GM21737 (cell line): ENCODE data around the gene UBE2J2.
A peak's percentile ranks its signal among the peaks of the same experiment; 100 is the strongest.

Experiments
- ATAC-seq: cut with Tn5 transposase; IDR thresholded peaks from one replicate; pipeline ENCODE4 v1.9.1; 2021; ENCODE audit warnings: mild to moderate bottlenecking, moderate library complexity; ENCODE audit not compliant: unreplicated experiment

Gene UBE2J2

GRCh38 chr1:1309251-1310108 lies 35.8 kb upstream of the UBE2J2 start:
- ATAC-seq: no peak

GRCh38 chr1:1308756-1309250 lies 35.1 kb upstream of the UBE2J2 start:
- ATAC-seq: peak; percentile 2

- ATAC-seq: peak; percentile 50
Observed at GRCh38 chr1:1307923-1308755, 34.5 kb upstream of the UBE2J2 start, which contains the start of the genes ACAP3 and PUSL1. ACAP3 (minus strand) TSS chr1:1307930; CDS start chr1:1307815, 115 bp downstream. PUSL1 (plus strand) TSS chr1:1308597; CDS start chr1:1308644, 47 bp downstream.

- ATAC-seq: peak; percentile 0
Observed at GRCh38 chr1:1307261-1307922, 33.7 kb upstream of the UBE2J2 start.

- ATAC-seq: no peak
Observed at GRCh38 chr1:1306661-1307260, 33.1 kb upstream of the UBE2J2 start.

- ATAC-seq: no peak
Observed at GRCh38 chr1:1306070-1306660, 32.5 kb upstream of the UBE2J2 start.

GRCh38 chr1:1305300-1306069 lies 31.8 kb upstream of the UBE2J2 start:
- ATAC-seq: no peak

- no peak for ATAC-seq
Observed at GRCh38 chr1:1304331-1305299, 31.0 kb upstream of the UBE2J2 start.

GRCh38 chr1:1303736-1304135 lies 30.1 kb upstream of the UBE2J2 start:
- no peak for ATAC-seq

- no peak for ATAC-seq
Observed at GRCh38 chr1:1302951-1303509, 29.4 kb upstream of the UBE2J2 start.

- ATAC-seq: no peak
Observed at GRCh38 chr1:1302006-1302430, 28.4 kb upstream of the UBE2J2 start.

- no peak for ATAC-seq
Observed at GRCh38 chr1:1300352-1300739, 26.7 kb upstream of the UBE2J2 start.

GRCh38 chr1:1299686-1300351 lies 26.2 kb upstream of the UBE2J2 start:
- ATAC-seq: no peak

GRCh38 chr1:1298861-1299685 lies 25.4 kb upstream of the UBE2J2 start:
- ATAC-seq: no peak

- no peak for ATAC-seq
Observed at GRCh38 chr1:1297802-1298424, 24.3 kb upstream of the UBE2J2 start.
